ENCODE measurements around the gene GPR137C.

Gene GPR137C

DNA sequence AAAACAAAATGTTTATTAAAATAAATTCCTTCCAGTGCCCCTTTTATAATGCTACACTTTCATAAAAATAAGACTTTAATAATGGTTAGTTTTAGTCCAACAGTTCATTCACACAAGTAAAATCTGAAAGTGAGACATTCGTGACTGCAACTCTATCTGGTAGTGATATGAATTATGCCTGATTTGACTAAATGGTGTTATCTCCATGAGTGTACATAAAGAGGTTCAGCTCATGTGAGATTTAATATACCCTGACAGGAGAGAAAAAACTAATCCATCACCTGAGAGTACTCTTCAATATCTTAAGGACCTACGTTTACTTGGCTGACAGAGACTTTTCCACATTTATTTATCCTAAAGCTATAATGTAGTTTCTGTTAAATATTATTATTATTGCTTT, 108.7 kb downstream of the GPR137C start:
- no peak for DNase-seq
- H3K9me3 ChIP-seq, result no peaks in the 10 kb centered on the region
- H3K27me3 ChIP-seq, result no peaks in the 10 kb centered on the region
- intact Hi-C loops (cut with DNase I; ENCODE audit: low total_unique reads), result no loop called here
- TF ChIP-seq, protein P1, sequence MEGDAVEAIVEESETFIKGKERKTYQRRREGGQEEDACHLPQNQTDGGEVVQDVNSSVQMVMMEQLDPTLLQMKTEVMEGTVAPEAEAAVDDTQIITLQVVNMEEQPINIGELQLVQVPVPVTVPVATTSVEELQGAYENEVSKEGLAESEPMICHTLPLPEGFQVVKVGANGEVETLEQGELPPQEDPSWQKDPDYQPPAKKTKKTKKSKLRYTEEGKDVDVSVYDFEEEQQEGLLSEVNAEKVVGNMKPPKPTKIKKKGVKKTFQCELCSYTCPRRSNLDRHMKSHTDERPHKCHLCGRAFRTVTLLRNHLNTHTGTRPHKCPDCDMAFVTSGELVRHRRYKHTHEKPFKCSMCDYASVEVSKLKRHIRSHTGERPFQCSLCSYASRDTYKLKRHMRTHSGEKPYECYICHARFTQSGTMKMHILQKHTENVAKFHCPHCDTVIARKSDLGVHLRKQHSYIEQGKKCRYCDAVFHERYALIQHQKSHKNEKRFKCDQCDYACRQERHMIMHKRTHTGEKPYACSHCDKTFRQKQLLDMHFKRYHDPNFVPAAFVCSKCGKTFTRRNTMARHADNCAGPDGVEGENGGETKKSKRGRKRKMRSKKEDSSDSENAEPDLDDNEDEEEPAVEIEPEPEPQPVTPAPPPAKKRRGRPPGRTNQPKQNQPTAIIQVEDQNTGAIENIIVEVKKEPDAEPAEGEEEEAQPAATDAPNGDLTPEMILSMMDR (IDR thresholded peaks at IDR 0.05), result no peak
- peaks cover 11 to 35% (median 22%) of the 10 kb centered on the region in 3 donors for H3K36me3 ChIP-seq
- H3K4me1 ChIP-seq, result no peaks in the 10 kb centered on the region
- H3K27ac ChIP-seq, result no peak overlapping the region
- H3K4me3 ChIP-seq, result no peak overlapping the region

DNA sequence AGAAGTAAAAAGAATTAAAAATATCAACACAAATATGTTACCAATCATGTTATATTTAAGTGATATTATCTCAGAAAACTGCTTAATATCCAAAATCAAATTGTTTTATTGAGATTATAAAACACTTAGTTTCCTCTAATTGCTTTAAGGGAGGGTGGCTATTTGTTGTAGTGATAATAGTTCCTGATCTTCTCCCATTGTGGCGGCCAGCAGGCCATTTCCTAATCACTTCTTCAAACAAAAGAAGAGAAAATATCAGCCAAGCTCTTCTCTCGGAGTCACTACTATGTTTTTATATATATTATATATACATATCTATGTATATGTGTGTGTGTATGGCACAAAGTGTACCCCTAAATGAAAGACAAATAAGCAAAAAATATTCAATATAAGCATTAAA, 111.2 kb downstream of the GPR137C start:
- H3K36me3 ChIP-seq, result peaks cover 11 to 32% (median 21%) of the 10 kb centered on the region in 3 donors
- no peak overlapping the region for H3K27ac ChIP-seq
- TF ChIP-seq, protein P1 (IDR thresholded peaks at IDR 0.05), result no peak
- H3K9me3 ChIP-seq, result no peaks in the 10 kb centered on the region
- no peaks in the 10 kb centered on the region for H3K27me3 ChIP-seq
- DNase-seq, result no peak
- H3K4me1 ChIP-seq, result no peaks in the 10 kb centered on the region
- H3K4me3 ChIP-seq, result no peak overlapping the region
- intact Hi-C loops (cut with DNase I; ENCODE audit: low total_unique reads), result no loop called here

DNA sequence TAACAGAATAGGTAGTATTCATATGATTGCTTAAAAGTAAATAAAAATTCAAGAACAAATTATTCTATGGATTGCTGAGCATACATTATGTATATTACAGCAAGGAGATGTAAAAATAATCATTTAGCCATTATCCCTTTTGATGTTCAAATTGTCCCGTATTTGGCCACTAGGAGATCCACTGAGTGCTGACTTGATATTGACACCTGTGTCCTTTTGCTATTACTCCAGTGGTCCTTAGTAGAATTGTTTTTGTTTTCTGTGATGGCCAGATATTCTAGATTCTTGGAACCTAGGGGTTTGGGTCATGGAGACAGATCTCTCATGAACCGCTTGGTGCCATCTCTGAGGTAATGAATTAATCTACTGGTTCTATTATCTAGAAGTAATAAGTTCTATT, 126.0 kb downstream of the GPR137C start:
- DNase-seq, result no peak
- peaks cover 13 to 47% (median 20%) of the 10 kb centered on the region in 3 donors for H3K36me3 ChIP-seq
- no peaks in the 10 kb centered on the region for H3K27me3 ChIP-seq
- no peak overlapping the region for H3K4me3 ChIP-seq
- intact Hi-C loops (cut with DNase I; ENCODE audit: low total_unique reads), result no loop called here
- no peaks in the 10 kb centered on the region for H3K4me1 ChIP-seq
- H3K9me3 ChIP-seq, result no peaks in the 10 kb centered on the region
- no peak overlapping the region for H3K27ac ChIP-seq
- TF ChIP-seq, protein P1 (IDR thresholded peaks at IDR 0.05), result no peak

DNA sequence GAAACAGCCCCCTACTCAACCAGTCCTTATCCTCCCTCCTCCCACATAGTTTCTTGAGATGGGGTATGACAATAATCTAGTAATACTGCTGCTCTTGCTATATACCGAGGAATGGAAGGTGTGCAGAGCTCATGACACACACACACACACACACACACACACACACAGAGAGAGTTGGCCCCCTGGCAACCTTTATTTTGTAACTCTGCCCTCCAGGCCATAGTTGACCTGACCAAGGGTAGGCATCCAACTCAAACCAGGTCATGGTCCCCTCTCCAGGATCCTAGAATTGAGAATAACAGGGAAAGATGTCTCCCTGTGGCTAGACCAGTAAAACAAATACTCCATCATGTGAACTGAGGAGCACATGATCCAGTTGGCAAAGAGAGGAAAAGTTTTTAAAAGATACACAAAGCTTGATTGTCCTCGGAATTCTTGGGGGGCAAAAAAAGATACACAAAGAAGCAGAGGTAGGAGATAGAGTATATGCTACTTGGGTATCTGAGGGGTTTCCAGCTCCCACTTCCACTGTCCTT, 131.4 kb downstream of the GPR137C start:
- Histone ChIP-seq H3K9me3 (no peaks in the 10 kb centered on the region), H3K36me3 (peaks cover 0 to 18% (median 0%) of the 10 kb centered on the region in 3 donors), H3K27ac (no peak overlapping the region), H3K4me1 (peaks cover 0 to 13% (median 0%) of the 10 kb centered on the region in 4 donors), H3K4me3 (no peak overlapping the region), H3K27me3 (no peaks in the 10 kb centered on the region)
- TF ChIP-seq, protein P1 (IDR thresholded peaks at IDR 0.05), result no peak
- DNase-seq, result no peak
- intact Hi-C loops (cut with DNase I; ENCODE audit: low total_unique reads), result no loop called here

DNA sequence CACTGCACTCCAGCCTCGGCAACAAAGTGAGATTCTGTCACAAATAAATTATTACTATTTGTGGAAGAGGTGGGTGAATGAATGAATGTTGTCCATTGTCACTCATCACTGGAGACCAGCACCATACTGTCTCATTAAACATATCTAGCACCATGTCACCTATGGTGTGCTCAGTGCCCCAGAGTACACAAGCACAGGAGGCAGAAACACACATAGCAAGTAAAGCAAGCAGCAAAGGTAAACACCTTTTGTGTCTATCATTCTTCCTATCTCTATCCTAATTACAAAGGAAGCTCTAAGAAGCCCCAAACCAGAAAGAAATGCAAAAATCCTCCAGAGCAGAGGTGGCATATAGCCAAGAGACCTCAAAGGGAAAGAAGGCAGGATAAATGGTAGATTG, 133.5 kb downstream of the GPR137C start:
- Histone ChIP-seq H3K4me1 (peaks cover 0 to 13% (median 0%) of the 10 kb centered on the region in 4 donors), H3K9me3 (no peaks in the 10 kb centered on the region), H3K27me3 (no peaks in the 10 kb centered on the region), H3K4me3 (no peak overlapping the region), H3K27ac (no peak overlapping the region), H3K36me3 (peaks cover 0 to 9% (median 0%) of the 10 kb centered on the region in 3 donors)
- DNase-seq, result no peak
- intact Hi-C loops (cut with DNase I; ENCODE audit: low total_unique reads), result no loop called here
- TF ChIP-seq, protein P1 (IDR thresholded peaks at IDR 0.05), result no peak
